Measurements from ENCODE around the gene USP40. TPM values are rescaled to one million over a fixed set of nuclear protein-coding genes. Genes with fewer than 3 reads are reported as not detected.

USP40 gene
- total RNA-seq, 4 donors from 2014 or later: 30.7 to 113 (median 41.3) TPM

GRCh38 chr2:233455491-233455890, 111.1 kb downstream of the USP40 start:
- no peak overlapping the region for H3K4me3 ChIP-seq
- in situ Hi-C loops (cut with MboI; ENCODE audit: low pct_ligation_motif_present in 1 of 4, low pct_unique_long_range_greater_than_20kb in 1 of 4, low sequenced_read_pairs in 3 of 4) (loop anchor here in 2 of 4 donors (25.0 kb wide), 2 partner anchors 257 to 382 kb away; partner anchors contain the start of genes UGT1A4 (in 1 of the 2) and UGT1A5 (in 1 of the 2)), intact Hi-C loops (cut with DNase I; ENCODE audit: low total_unique reads) (loop anchor here (10.0 kb wide), 1 partner anchor 181 kb away; no protein-coding TSS in a partner anchor)
- H3K27me3 ChIP-seq: no peaks in the 10 kb centered on the region
- peaks cover 0 to 6% (median 2%) of the 10 kb centered on the region in 4 donors for H3K4me1 ChIP-seq
- no peak for DNase-seq
- peaks cover 0 to 55% (median 26%) of the 10 kb centered on the region in 4 donors for H3K36me3 ChIP-seq
- TF ChIP-seq POLR2A (IDR thresholded peaks at IDR 0.05) (no peak), EP300 (IDR thresholded peaks at IDR 0.05; ENCODE audit: low read depth) (no peak), POLR2AphosphoS5 (IDR thresholded peaks at IDR 0.05) (no peak)
- 96% methylated on average over 7 of the region's 7 CpGs; no CpG with 5 or more reads in 1 of the 2 donors for WGBS, 2 donors (ENCODE audit: low coverage in 1 of 2)
- no peaks in the 10 kb centered on the region for H3K9me3 ChIP-seq
- no peak overlapping the region for H3K27ac ChIP-seq

- Histone ChIP-seq H3K27ac (no peak overlapping the region), H3K27me3 (no peaks in the 10 kb centered on the region), H3K9me3 (no peaks in the 10 kb centered on the region), H3K36me3 (peaks cover 0 to 52% (median 25%) of the 10 kb centered on the region in 4 donors), H3K4me3 (no peak overlapping the region), H3K4me1 (peaks cover 0 to under 1% (median under 1%) of the 10 kb centered on the region in 4 donors)
- TF ChIP-seq POLR2A (IDR thresholded peaks at IDR 0.05) (no peak), CTCF (IDR thresholded peaks at IDR 0.05) (no peak), EP300 (IDR thresholded peaks at IDR 0.05; ENCODE audit: low read depth) (no peak), POLR2AphosphoS5 (IDR thresholded peaks at IDR 0.05) (no peak)
- DNase-seq: no peak
- 81 to 95% methylated on average over 3 to 11 of the region's 11 CpGs for WGBS, 2 donors (ENCODE audit: low coverage in 1 of 2)
- in situ Hi-C loops (cut with MboI; ENCODE audit: low pct_ligation_motif_present in 1 of 4, low pct_unique_long_range_greater_than_20kb in 1 of 4, low sequenced_read_pairs in 3 of 4): loop anchor here in 2 of 4 donors (25.0 kb wide), 2 partner anchors 257 to 382 kb away; partner anchors contain the start of genes UGT1A4 (in 1 of the 2) and UGT1A5 (in 1 of the 2)
- intact Hi-C loops (cut with DNase I; ENCODE audit: low total_unique reads): loop anchor here (10.0 kb wide), 1 partner anchor 180 kb away; no protein-coding TSS in a partner anchor
These were observed 111.6 kb downstream of the USP40 start for GRCh38 chr2:233455006-233455405.

- DNase-seq: no peak
- intact Hi-C loops (cut with DNase I; ENCODE audit: low total_unique reads): loop anchor here (10.0 kb wide), 1 partner anchor 179 kb away; no protein-coding TSS in a partner anchor
- Histone ChIP-seq H3K4me1 (no peaks in the 10 kb centered on the region), H3K36me3 (peaks cover 0 to 61% (median 29%) of the 10 kb centered on the region in 4 donors), H3K27ac (peak overlapping the region in 1 of 4 donors; percentile 22), H3K27me3 (no peaks in the 10 kb centered on the region), H3K9me3 (no peaks in the 10 kb centered on the region), H3K4me3 (no peak overlapping the region)
- WGBS, 2 donors (ENCODE audit: low coverage in 1 of 2): 93 to 97% methylated on average over 3 to 8 of the region's 8 CpGs
- no peak for TF ChIP-seq EP300 (IDR thresholded peaks at IDR 0.05; ENCODE audit: low read depth)
- in situ Hi-C loops (cut with MboI; ENCODE audit: low pct_ligation_motif_present in 1 of 4, low pct_unique_long_range_greater_than_20kb in 1 of 4, low sequenced_read_pairs in 3 of 4): loop anchor here in 2 of 4 donors (25.0 kb wide), 2 partner anchors 258 to 383 kb away; partner anchors contain the start of genes UGT1A4 (in 1 of the 2) and UGT1A5 (in 1 of the 2)
These were observed 112.7 kb downstream of the USP40 start for GRCh38 chr2:233453916-233454315.

DNA sequence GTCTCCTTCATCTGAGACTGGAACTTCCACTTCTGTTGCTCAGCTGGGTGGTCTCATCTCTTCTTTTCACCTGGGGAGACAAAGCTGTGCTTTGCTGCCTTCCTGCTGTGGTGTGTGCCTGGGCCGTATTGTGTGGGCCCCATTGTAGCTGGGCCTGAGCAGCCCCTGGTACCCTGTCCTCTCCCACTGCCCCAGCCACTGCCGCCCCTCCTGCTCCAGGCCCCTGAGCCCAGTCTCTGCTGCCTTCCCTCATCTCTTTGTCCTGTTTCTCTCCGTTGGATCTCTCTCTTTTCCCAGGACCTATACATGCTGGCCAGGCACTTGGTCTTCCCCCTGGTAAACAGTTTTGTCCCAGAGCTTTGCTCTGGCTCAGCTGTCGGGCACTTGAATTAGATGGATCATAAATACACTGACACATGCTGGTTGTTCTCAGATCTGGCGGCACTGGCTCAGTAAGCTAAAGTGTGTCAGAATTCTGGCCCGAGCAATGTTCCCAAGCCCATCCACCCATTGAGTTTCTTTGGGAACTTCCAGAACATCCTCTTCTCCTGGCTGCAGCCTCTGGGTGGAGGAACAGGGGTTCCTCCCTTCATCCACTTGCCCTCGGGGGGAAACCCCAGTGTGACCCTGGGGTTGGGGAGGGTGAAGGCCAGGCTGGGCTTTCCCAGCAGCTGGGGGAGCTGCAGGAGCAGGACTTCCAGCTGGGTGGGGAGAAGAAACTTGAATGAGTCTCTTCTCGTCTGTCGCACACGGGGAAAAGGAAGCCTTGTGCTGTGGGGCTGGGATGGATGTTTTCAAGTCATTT, 113.3 kb downstream of the USP40 start:
- DNase-seq: no peak
- Histone ChIP-seq H3K9me3 (no peaks in the 10 kb centered on the region), H3K27me3 (no peaks in the 10 kb centered on the region), H3K36me3 (peaks cover 0 to 61% (median 29%) of the 10 kb centered on the region in 4 donors), H3K27ac (peak overlapping the region in 3 of 4 donors; percentile 12 to 47 (median 35)), H3K4me1 (peaks cover 0 to 5% (median 0%) of the 10 kb centered on the region in 4 donors), H3K4me3 (no peak overlapping the region)
- in situ Hi-C loops (cut with MboI; ENCODE audit: low pct_ligation_motif_present in 1 of 4, low pct_unique_long_range_greater_than_20kb in 1 of 4, low sequenced_read_pairs in 3 of 4): loop anchor here in 2 of 4 donors (25.0 kb wide), 2 partner anchors 259 to 384 kb away; partner anchors contain the start of genes UGT1A4 (in 1 of the 2) and UGT1A5 (in 1 of the 2)
- intact Hi-C loops (cut with DNase I; ENCODE audit: low total_unique reads): loop anchor here (10.0 kb wide), 1 partner anchor 179 kb away; no protein-coding TSS in a partner anchor
- WGBS, 2 donors (ENCODE audit: low coverage in 1 of 2): 85 to 87% methylated on average over 3 to 10 of the region's 10 CpGs
- TF ChIP-seq POLR2AphosphoS5 (IDR thresholded peaks at IDR 0.05) (peak in 1 of 3 donors; percentile 49), CTCF (IDR thresholded peaks at IDR 0.05) (no peak)
